Dermis microvascular lymphatic vessel endothelial cell (primary cell): Measurements from ENCODE around the gene FRMPD2. TPM values are rescaled to one million over a fixed set of nuclear protein-coding genes. Genes with fewer than 3 reads are reported as not detected.
"Not testable (repeated sequence)": the region's sequence is repeated elsewhere in the genome, so short reads cannot be mapped to it uniquely, and the experiment has no call there.

Source experiments
- DNase-seq, 2 donors: peaks; one replicate each; pipeline versions ENCODE4 v3.0.0 to v3.0.0-alpha.2; 2010; ENCODE audit warnings: low read depth in 2 of 2
- total RNA-seq: library from RNA; depleted of rRNA; stranded (reverse); fragments of >200 nt; gene quantifications from 2 replicates; pipeline ENCODE4 v1.2.1, GENCODE V29; 2014

The FRMPD2 gene
- total RNA-seq, 1 donor from 2014 or later = 0.13 TPM

GRCh38 chr10:48253970-48254657 is 20.4 kb downstream of the FRMPD2 start:
- DNase-seq = peak; percentile 89 to 90

- DNase-seq = no peak
Measured at GRCh38 chr10:48252354-48252650, 22.2 kb downstream of the FRMPD2 start.

GRCh38 chr10:48251525-48252353 is 22.8 kb downstream of the FRMPD2 start:
- peak in 1 of 2 donors; percentile 8 for DNase-seq

GRCh38 chr10:48251152-48251524 is 23.4 kb downstream of the FRMPD2 start:
- DNase-seq = no peak

GRCh38 chr10:48249763-48250351 is 24.6 kb downstream of the FRMPD2 start:
- DNase-seq = no peak

GRCh38 chr10:48249004-48249762 is 25.3 kb downstream of the FRMPD2 start:
- DNase-seq = no peak

GRCh38 chr10:48248462-48248861 is 26.0 kb downstream of the FRMPD2 start:
- no peak for DNase-seq

- DNase-seq = no peak
Measured at GRCh38 chr10:48247680-48248079, 26.8 kb downstream of the FRMPD2 start.

- DNase-seq = no peak
Measured at GRCh38 chr10:48246501-48246900, 28.0 kb downstream of the FRMPD2 start.

- no peak for DNase-seq
Measured at GRCh38 chr10:48245977-48246376, 28.5 kb downstream of the FRMPD2 start.

GRCh38 chr10:48243921-48244320 is 30.6 kb downstream of the FRMPD2 start:
- DNase-seq = not testable (repeated sequence)

- DNase-seq = no peak
Measured at GRCh38 chr10:48243487-48243886, 31.0 kb downstream of the FRMPD2 start.

GRCh38 chr10:48242171-48242904 is 32.2 kb downstream of the FRMPD2 start:
- DNase-seq = no peak

- DNase-seq = no peak
Measured at GRCh38 chr10:48241332-48241731, 33.2 kb downstream of the FRMPD2 start.

GRCh38 chr10:48240196-48240595 is 34.3 kb downstream of the FRMPD2 start:
- DNase-seq = no peak

GRCh38 chr10:48239618-48240017 is 34.9 kb downstream of the FRMPD2 start:
- no peak for DNase-seq

GRCh38 chr10:48238826-48239520 is 35.5 kb downstream of the FRMPD2 start:
- no peak for DNase-seq

GRCh38 chr10:48237259-48238250 is 36.9 kb downstream of the FRMPD2 start:
- DNase-seq = no peak

- DNase-seq = no peak
Measured at GRCh38 chr10:48236199-48236621, 38.3 kb downstream of the FRMPD2 start.
